ENCODE measurements around the gene NOP14.
"Not testable (repeated sequence)": the region's sequence is repeated elsewhere in the genome, so short reads cannot be mapped to it uniquely, and the experiment has no call there.

NOP14 gene

GRCh38 chr4:2963175-2963965 is at the start of gene NOP14, which contains the start of gene GRK4:
TSS of gene NOP14 (minus strand) at chr4:2963406. CDS start at chr4:2963319, 87 bp downstream.
TSS of gene GRK4 (plus strand) at chr4:2963571. CDS start at chr4:2964071, 500 bp downstream.
- DNase-seq = peak; percentile 97

DNA sequence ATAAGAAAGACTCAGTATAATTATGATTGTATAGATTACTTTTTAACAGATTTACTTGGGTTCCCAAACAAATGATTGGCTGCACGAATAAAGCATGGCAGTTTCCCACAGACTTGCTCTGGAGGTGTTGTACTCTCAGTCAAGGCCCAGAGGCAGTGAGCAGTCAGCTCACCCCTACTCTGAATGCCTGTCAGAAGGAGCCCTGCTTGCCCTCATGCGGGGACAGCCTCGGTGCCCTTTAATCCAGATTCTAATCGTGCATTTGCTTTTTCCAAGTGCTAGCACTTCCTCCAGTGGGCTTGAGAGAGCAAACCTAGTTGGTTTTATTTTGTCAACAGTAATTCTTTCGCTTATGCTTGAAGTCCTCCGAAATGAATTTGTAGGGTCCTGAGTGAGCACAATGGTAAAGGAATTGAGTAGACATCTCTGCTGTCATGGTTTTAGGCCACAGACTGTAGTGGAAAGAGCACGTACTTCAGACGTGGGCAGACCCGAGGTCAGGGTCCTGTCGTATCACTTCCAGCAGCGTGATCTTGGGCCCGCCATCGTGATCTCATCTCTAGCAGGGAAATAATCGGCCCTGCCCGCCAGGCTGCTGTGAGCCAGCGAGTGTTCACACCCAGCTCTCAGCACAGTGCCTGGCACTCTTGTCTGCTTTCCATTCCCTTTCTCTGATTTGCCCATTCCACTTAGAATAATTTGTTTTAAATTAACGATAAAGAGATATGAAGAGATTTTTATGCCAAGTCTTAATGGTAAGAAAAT is 48.4 kb upstream of the NOP14 start:
- no peak for DNase-seq

- DNase-seq = no peak
Observed at GRCh38 chr4:3010998-3011397, 47.8 kb upstream of the NOP14 start.

DNA sequence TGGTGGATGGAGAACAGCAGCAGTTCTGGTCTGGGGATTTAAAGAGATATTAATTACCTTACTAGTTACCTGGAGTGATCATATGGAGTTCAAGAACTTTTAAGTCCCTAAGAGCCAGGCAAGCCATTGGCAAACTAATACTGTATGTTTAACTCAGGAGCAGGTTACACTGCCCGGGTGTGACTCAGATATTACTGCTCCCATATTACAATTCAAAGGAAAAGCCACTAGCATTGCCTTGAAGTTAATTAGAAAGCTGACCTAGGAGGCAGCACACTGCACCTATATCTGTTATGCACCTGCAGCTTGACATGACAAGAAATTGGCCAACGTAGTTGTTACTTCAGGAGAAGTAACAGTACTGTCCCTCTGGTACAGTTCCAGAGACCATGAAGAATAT is 47.4 kb upstream of the NOP14 start:
- no peak for DNase-seq

DNA sequence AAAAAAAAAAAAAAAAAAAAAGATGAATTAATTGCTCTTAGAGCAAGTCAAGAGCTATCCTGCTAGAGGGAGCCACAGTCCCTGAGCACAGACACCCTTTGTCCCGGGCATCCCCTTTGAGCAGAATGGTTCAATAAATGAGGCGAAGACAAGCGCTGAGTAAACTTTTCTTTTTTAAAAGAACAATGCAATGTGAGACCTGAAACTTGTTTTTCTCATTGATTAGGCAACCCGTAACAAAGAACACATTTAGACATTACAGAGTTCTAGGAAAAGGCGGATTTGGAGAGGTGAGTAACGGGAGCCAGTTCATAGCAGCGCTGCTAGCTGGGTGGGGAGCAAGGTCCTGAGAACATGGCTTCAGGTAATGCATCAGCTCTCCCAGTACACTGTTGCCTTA is 46.2 kb upstream of the NOP14 start:
- no peak for DNase-seq

DNA sequence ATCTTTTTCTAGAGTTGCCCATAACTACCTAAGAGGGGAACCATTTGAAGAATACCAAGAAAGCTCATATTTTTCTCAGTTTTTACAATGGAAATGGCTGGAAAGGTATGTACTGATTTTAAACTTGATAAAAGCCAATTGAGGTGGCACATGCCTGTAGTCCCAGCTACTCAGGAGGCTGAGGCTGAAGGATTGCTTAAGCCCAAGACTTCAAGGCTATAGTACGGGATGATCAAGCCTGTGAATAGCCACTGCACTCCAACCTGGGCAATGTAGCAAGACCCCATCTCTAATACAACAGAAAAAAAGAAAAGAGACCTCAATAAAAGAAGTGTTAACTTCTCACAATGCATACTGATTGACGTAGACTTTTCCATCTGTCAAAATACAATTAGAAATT is 44.5 kb upstream of the NOP14 start:
- DNase-seq = no peak

DNA sequence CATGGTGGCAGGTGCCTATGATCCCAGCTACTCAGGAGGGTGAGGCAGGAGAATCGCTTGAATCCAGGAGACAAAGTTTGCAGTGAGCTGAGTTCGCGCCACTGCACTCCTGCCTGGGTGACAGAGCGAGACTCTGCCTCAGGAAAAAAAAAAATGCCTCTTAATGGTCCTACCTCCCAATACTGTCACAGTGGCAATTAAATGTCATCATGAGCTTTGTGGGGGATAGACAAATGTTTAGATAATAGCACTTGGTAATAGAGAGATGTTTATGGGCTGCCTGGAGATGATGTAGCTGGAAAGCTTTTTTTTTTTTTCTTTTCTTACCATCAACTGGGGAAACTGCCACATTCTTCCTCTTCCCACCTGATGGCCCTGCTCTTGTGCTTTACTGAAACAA is 33.2 kb upstream of the NOP14 start:
- no peak for DNase-seq

- DNase-seq = no peak
Observed at GRCh38 chr4:2995546-2996265, 32.5 kb upstream of the NOP14 start.

GRCh38 chr4:2994917-2995316 is 31.7 kb upstream of the NOP14 start:
- DNase-seq = no peak

GRCh38 chr4:2991243-2991642 is 28.0 kb upstream of the NOP14 start:
- no peak for DNase-seq

DNA sequence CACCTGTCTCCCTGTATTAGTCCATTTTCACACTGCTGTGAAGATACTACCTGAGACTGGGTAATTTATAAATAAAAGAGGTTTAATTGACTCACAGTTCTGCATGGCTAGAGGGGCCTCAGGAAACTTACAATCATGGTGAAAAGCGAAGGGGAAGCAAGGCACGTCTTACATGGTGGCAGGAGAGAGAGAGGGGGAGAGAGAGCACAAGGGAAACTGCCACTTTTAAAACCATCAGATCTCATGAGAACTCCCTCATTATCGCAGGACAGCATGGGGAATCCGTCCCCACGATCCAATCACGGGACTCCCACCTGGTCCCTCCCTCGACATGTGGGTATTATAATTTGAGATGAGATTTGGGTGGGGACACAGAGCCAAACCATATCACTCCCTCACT is 20.5 kb upstream of the NOP14 start:
- DNase-seq = not testable (repeated sequence)

- no peak for DNase-seq
Observed at GRCh38 chr4:2982012-2982411, 18.8 kb upstream of the NOP14 start.

- DNase-seq = no peak
Observed at GRCh38 chr4:2981256-2981819, 18.1 kb upstream of the NOP14 start.

DNA sequence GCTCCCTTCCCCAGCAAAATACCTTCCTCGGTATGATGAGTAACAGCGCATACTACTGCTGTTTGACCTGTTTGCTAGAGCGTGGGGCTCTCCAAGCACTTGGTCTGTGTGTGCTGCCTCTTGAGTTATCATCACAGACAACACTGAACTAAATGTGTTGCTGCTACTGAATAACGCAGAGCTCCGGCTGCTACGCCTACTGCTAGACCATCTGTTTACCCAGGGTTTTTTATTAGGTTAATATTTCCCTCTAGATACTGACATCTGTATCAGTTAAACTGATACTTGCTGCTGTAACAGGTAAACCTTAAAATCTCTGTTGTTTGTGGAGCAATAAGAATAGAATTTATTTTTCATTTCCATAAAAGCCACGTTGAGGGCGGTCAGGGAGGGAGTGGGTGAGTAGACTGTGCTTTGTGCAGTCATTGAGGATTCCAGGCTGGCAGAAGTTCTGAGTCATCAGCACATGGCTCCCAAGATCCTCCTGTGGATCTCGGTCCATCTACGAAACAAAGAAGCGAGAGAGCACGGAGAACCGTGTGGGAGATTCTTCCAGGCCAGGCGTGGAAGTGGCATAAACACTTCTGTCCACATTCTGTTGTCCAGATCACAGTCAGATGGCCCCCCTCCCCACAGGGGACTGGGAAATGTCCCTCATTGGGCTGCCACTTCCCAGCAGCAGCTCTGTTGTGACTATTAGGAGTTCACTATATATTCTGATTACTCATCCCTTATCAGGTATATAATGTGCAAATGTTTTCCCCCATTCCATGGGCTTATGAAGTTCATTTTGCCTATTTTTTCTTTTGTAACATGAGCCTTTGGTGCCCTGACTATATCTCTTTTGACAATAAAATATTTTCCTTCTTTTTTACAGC is 14.2 kb upstream of the NOP14 start:
- DNase-seq = no peak

DNA sequence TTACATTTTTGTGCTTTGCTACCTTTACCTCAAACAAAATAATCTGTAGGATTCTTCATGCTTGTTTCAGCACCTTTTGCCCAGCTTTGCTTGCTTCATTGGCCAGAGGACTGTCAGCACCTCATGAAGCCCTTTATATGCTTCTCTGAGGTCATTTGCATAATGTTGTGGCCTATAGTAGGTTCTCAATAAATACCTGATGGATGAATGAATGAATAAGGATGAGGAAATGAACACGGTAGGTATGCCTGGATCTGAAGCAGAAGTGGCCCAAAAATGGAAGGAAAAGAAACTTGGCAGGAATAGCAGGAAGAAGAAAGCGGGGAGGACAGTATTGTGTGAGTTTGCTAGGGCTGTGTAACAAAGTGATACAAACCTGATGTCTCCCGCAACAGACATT is 8.1 kb upstream of the NOP14 start:
- no peak for DNase-seq

DNA sequence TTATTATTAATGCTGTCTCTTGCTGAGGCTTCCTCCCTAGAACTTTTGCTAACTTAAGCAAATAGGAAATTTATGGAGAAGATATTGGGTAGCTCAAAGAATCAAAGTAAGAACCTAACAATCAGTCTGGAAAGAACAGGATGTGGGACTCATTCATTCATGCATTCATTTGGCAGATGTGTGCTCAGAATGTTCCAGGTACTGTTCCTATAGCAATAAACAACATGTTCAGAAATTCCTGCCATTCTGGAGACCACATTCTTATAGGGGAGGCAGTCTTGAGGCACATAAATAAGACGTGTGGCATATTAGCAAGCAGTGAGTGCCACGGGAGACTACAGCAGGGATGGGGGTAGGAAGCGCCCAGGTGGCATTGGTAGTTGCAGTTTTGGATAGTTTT is 5.2 kb upstream of the NOP14 start:
- no peak for DNase-seq

DNA sequence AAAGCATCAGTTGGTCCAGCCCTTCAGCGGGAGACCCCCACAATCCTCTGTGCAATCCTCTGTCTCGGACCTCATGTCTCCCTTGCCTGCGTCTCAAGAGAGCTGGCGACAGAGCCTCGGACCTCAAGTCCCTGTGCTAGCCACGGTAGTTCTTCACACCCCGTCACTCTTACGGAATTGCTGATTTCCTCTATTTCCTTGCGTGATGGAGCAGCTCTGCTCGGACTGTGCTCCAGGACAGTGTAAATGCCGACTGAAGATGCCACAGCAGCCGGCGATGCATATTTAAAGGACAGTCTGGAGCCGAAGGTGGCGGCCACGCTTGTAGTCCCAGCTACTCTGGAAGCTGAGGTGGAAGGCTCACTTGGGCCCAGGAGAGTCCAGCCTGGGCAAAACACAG is 2.1 kb upstream of the NOP14 start:
- no peak for DNase-seq

DNA sequence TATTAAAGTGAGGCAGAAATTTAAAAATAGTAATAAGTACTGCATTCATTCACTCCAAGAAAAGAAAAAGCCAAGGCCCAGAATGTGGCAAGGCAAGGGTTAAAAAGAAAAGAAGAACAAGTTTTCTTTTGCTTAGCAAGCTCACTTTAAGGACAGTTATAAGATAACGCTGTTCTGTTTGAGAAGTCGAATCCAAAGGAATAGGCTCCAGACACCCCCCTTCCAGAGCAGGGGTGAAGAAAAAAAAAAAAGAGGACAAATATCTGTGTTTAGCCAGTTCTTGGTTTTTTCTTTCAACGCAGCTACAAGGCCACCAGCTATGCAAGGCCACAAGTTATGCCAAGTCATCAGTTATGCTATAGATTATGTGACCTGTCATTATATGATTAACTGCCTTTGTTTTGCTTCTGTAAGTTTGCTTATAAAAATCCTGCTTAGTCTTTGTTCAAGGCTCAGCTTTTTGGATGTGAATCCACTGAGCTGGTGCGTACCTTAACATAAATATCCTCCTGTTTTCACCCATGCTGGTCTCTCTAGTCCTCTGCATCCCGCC is 1.6 kb upstream of the NOP14 start:
- DNase-seq = no peak

DNA sequence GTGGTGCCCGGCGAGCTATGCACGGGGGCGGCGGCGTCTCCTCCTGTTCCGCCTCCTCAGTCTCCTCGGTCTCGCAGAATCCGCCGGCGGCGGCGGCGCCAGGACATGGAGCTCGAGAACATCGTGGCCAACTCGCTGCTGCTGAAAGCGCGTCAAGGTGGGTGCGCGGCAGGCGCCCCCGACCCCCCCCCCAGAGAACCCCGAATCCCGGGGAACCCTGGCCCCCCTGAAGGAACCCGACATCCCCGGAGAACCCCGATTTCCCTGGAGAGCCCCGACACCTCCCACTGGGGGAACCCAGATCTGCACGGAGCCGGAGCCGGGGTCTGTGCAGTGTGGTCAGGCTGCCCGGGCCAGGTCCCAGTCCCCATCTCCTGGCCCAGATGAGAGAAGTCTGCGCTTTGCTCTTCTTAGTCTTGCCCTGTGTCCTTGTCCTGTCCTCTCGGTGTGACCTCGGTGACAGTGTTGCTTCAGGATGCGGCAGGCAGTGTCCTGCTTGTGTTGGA is 813 bp upstream of the NOP14 start:
- DNase-seq = peak; percentile 69

DNA sequence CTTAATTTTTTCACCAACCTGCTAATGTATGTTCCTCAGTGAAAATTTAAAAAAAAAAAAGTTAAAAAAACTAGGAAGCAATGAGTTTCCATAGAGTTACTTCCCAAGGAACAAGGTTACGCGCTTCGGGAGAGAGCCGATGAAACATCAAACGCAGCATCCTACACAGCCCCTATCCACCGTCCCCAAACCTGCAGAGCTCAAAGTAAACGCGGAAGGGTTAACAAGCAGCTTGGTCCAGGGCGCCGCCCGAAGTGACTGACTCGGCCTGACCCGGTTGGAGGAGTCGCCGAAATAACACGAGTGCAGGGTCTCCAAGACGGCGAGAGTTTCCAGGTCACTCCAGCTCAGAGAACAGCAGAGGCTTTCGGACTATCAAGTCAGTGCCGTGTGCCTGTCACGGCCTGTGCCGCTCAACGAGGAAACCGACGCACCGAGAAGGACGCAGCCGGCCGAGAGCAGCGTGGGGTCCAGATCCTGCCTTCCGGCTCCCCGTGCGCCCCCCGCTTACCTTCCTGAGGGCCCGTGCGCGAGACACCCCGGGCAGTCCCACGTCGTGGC is 512 bp downstream of the NOP14 start:
- DNase-seq = peak; percentile 85

GRCh38 chr4:2961811-2962441 is 1.3 kb downstream of the NOP14 start:
- no peak for DNase-seq

Data from NCI-H1092 treated with DMSO at 0.1 percent for 48 hours (cell line).